Hepatocyte (in vitro differentiated cells): ENCODE data around the gene FGD5. TPM values are rescaled to one million over a fixed set of nuclear protein-coding genes. Genes with fewer than 3 reads are reported as not detected.

Experiments
- DNase-seq: peaks from one replicate; pipeline ENCODE4 v3.0.0-alpha.2; 2016; ENCODE audit warnings: low spot score
- H2AFZ ChIP-seq: fragments of 200-600 bp; sonication (generic); 2 replicates; pipeline ENCODE4 v1.6.0; 2016; ENCODE audit warnings: antibody characterized with exemption, mild to moderate bottlenecking
- H3K27ac ChIP-seq: fragments of 200-600 bp; sonication (generic); 2 replicates; pipeline ENCODE4 v1.5.1; 2016; ENCODE audit warnings: mild to moderate bottlenecking
- H3K27me3 ChIP-seq: fragments of 200-600 bp; sonication (generic); 2 replicates; pipeline ENCODE4 v1.6.1; 2016
- H3K36me3 ChIP-seq: fragments of 200-600 bp; sonication (generic); replicated peaks from 2 replicates; pipeline ENCODE4 v1.5.1; 2016; ENCODE audit warnings: low read depth; ENCODE audit not compliant: insufficient read depth
- H3K4me1 ChIP-seq: fragments of 200-600 bp; sonication (generic); 2 replicates; pipeline ENCODE4 v1.5.1; 2016; ENCODE audit warnings: mild to moderate bottlenecking, moderate library complexity; ENCODE audit not compliant: insufficient read depth
- H3K4me2 ChIP-seq: fragments of 200-600 bp; sonication (generic); 2 replicates; pipeline ENCODE4 v1.6.0; 2016
- H3K4me3 ChIP-seq: fragments of 200-600 bp; sonication (generic); 2 replicates; pipeline ENCODE4 v1.5.1; 2016; ENCODE audit warnings: mild to moderate bottlenecking
- H3K79me2 ChIP-seq: fragments of 200-600 bp; sonication (generic); 2 replicates; pipeline ENCODE4 v1.6.0; 2017; ENCODE audit warnings: mild to moderate bottlenecking
- H3K9me2 ChIP-seq: fragments of 200-600 bp; sonication (generic); replicated peaks from 2 replicates; pipeline ENCODE4 v1.6.0; 2017; ENCODE audit warnings: mild to moderate bottlenecking; ENCODE audit not compliant: insufficient read depth
- H3K9me3 ChIP-seq: fragments of 200-600 bp; sonication (generic); 2 replicates; pipeline ENCODE4 v1.5.1; 2016; ENCODE audit warnings: low read depth, mild to moderate bottlenecking
- H4K20me1 ChIP-seq: fragments of 200-600 bp; sonication (generic); 2 replicates; pipeline ENCODE4 v1.6.0; 2016; ENCODE audit warnings: mild to moderate bottlenecking; ENCODE audit not compliant: insufficient read depth, poor library complexity, severe bottlenecking
- EZH2 ChIP-seq: fragments of 200-600 bp; sonication (generic); IDR thresholded peaks from 2 replicates; pipeline ENCODE4 v1.6.1; 2016; ENCODE audit warnings: antibody characterized with exemption, mild to moderate bottlenecking, borderline replicate concordance
- EZH2phosphoT487 ChIP-seq: fragments of 200-600 bp; sonication (generic); IDR thresholded peaks from one replicate; pipeline ENCODE4 v1.6.1; 2018; ENCODE audit warnings: antibody characterized with exemption, mild to moderate bottlenecking, low read depth, moderate library complexity; ENCODE audit not compliant: unreplicated experiment, severe bottlenecking
- WGBS: methylation state at CpG from one replicate; pipeline ENCODE4 v1.1.6; 2016; ENCODE audit warnings: low lambda C conversion rate; ENCODE audit errors: missing lambda C conversion rate; 5-methylcytosine and 5-hydroxymethylcytosine counted together
- polyA plus RNA-seq: library from polyadenylated mRNA; unstranded; fragments of >200 nt; fragmentation: Nextera tagmentation; extraction: Ambion mirVana; gene quantifications from 2 replicates; pipeline ENCODE4 v1.2.1, GENCODE V29; 2016
- total RNA-seq: library from RNA; depleted of rRNA; stranded (reverse); fragments of >200 nt; gene quantifications from 2 replicates; pipeline ENCODE4 v1.2.3, GENCODE V29; 2014
- TF ChIP-seq, protein P1 (sequence below): fragments of 200-600 bp; sonication (generic); IDR thresholded peaks from 2 replicates; pipeline ENCODE4 v1.5.1; 2016; ENCODE audit warnings: antibody characterized with exemption, mild to moderate bottlenecking; ENCODE audit not compliant: poor library complexity

FGD5 gene
- total and polyA plus RNA-seq, 2 experiments from 2014 or later = 2.9 to 3.3 TPM

DNA sequence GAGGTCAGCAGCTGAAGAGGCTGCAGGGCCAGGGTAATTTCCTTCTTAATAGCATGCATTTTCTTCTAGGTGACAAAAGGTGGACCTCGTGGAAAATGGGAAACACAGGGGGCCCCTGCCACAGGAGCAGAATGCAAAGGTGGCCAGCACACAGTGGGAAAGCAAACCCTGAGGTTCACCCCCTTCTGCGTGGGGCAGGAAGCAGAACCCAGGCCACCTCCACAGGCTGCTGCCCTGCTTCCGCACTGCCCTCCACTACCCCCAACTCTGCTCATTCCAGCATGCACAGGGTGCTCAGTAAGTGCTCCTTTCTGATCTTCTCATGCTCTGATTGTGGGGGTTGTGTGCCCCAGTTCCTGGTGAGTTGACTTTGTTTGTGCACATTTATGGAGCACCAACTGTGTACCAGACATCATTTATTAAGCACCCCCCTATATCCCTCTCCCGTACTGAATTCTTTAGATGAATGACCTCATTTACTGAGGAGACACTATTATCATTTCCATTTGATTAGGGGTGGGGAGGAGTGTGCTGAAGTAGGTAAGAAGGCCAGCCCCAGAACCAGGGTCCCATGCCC, 12.7 kb upstream of the FGD5 start:
- Histone ChIP-seq H4K20me1 (no peaks in the 10 kb centered on the region), H3K4me3 (no peak overlapping the region), H3K36me3 (no peaks in the 10 kb centered on the region), H3K9me2 (no peaks in the 10 kb centered on the region), H3K9me3 (no peaks in the 10 kb centered on the region), H3K4me1 (peaks cover 17% of the 10 kb centered on the region), H3K27ac (no peak overlapping the region), H3K27me3 (peaks cover 28% of the 10 kb centered on the region), H3K79me2 (no peaks in the 10 kb centered on the region), H3K4me2 (no peak overlapping the region), H2AFZ (no peak overlapping the region)
- 76% methylated on average over 4 of the region's 4 CpGs for WGBS
- DNase-seq = no peak
- TF ChIP-seq EZH2 = no peak
- TF ChIP-seq, protein P1, sequence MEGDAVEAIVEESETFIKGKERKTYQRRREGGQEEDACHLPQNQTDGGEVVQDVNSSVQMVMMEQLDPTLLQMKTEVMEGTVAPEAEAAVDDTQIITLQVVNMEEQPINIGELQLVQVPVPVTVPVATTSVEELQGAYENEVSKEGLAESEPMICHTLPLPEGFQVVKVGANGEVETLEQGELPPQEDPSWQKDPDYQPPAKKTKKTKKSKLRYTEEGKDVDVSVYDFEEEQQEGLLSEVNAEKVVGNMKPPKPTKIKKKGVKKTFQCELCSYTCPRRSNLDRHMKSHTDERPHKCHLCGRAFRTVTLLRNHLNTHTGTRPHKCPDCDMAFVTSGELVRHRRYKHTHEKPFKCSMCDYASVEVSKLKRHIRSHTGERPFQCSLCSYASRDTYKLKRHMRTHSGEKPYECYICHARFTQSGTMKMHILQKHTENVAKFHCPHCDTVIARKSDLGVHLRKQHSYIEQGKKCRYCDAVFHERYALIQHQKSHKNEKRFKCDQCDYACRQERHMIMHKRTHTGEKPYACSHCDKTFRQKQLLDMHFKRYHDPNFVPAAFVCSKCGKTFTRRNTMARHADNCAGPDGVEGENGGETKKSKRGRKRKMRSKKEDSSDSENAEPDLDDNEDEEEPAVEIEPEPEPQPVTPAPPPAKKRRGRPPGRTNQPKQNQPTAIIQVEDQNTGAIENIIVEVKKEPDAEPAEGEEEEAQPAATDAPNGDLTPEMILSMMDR = no peak
- no peak for TF ChIP-seq EZH2phosphoT487

DNA sequence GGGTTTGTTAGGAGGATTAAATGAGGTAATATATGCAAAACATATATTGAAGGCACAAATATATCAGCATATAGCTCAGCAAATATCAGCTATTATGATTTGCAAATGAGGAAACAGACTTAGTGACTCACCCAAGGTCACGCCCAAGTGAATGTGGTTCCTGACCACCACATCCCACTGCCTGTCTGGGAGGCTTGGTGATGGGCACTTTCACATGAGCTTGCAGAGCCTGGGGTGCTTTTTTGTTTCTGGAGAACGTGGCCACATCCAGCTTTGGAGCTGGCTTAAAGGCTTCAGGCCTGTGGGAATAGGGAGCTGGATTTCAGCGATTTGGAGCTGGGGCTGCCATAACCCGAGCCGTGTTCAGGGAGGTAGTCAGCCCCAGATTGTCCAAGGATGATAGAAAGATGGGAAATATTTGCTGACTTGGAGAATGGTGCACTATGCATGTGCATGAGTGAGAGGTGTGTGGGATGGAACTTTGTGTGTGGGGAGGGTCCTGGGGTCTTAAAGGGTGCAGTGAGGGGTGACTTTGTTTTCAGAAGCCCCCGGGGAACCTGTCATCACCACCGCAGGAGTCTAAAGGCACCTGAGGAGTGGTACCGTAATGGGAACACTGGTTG, 12.0 kb upstream of the FGD5 start:
- no peak overlapping the region for H3K27ac ChIP-seq
- H2AFZ ChIP-seq = no peak overlapping the region
- H3K4me3 ChIP-seq = no peak overlapping the region
- H3K79me2 ChIP-seq = no peaks in the 10 kb centered on the region
- H3K9me2 ChIP-seq = no peaks in the 10 kb centered on the region
- H3K27me3 ChIP-seq = peaks cover 35% of the 10 kb centered on the region
- no peaks in the 10 kb centered on the region for H3K36me3 ChIP-seq
- H4K20me1 ChIP-seq = no peaks in the 10 kb centered on the region
- no peaks in the 10 kb centered on the region for H3K9me3 ChIP-seq
- 78% methylated on average over 8 of the region's 8 CpGs for WGBS
- no peak for DNase-seq
- TF ChIP-seq EZH2 (no peak), EZH2phosphoT487 (no peak)
- TF ChIP-seq, protein P1 = no peak
- H3K4me1 ChIP-seq = peaks cover 17% of the 10 kb centered on the region
- H3K4me2 ChIP-seq = no peak overlapping the region

DNA sequence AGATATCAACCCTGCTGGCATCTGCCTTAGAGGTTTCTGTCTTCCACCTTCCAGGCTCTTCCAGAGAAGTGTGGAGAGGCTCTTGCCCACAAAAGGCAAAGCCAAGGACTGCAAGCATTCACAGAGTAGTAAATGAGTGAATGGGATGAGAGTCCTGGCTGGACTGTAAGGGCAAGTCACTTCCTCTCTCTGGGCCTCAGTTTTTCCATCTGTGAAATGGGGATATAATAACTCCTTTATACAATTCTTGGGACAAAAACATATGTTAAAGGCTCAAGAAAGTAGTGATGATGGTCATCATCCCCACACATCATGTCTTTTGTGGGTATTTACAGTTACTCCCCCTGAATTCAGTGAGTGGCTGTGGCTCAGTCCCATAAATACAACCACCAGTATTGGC, 10.7 kb upstream of the FGD5 start:
- DNase-seq = no peak
- Histone ChIP-seq H3K27ac (no peak overlapping the region), H3K79me2 (no peaks in the 10 kb centered on the region)

More for the DNA sequence above, 10.7 kb upstream of the FGD5 start:
- Histone ChIP-seq H4K20me1 (no peaks in the 10 kb centered on the region), H3K4me1 (peaks cover 14% of the 10 kb centered on the region), H3K4me3 (no peak overlapping the region), H2AFZ (no peak overlapping the region), H3K9me2 (no peaks in the 10 kb centered on the region), H3K4me2 (no peak overlapping the region), H3K36me3 (no peaks in the 10 kb centered on the region), H3K27me3 (peaks cover 48% of the 10 kb centered on the region), H3K9me3 (no peaks in the 10 kb centered on the region)
- no peak for TF ChIP-seq EZH2
- TF ChIP-seq EZH2phosphoT487 = no peak
- TF ChIP-seq, protein P1 = no peak
